CD14-positive monocyte (primary cell): Measurements from ENCODE around the gene TLCD2. TPM values are rescaled to one million over a fixed set of nuclear protein-coding genes. Genes with fewer than 3 reads are reported as not detected.
"Not testable (repeated sequence)": the region's sequence is repeated elsewhere in the genome, so short reads cannot be mapped to it uniquely, and the experiment has no call there.

Source experiments
- DNase-seq, 3 donors: peaks; one replicate each; pipeline ENCODE4 v3.0.0-alpha.2; 2011 to 2022
- H2AFZ ChIP-seq: 2 replicates; pipeline ENCODE4 v1.6.0; 2012; ENCODE audit warnings: mild to moderate bottlenecking, low read depth, low read length, inconsistent platforms; ENCODE audit not compliant: insufficient read depth, poor library complexity, severe bottlenecking
- H3K27ac ChIP-seq, 2 donors: 1 replicate in 1 of 2; 2 replicates in 1 of 2; pipeline ENCODE4 v1.5.1; 2012 to 2013; ENCODE audit warnings: low read length in 2 of 2, control low read depth in 1 of 2, inconsistent platforms in 1 of 2, low read depth in 1 of 2, mild to moderate bottlenecking in 1 of 2
- H3K27me3 ChIP-seq, 2 donors: one replicate each; pipeline versions ENCODE4 v1.6.0 to v1.6.1; 2011 to 2013; ENCODE audit warnings: low read length in 2 of 2; ENCODE audit not compliant: control insufficient read depth in 2 of 2, insufficient read depth in 2 of 2
- H3K36me3 ChIP-seq, 2 donors: replicated peaks in 1 of 2; 1 replicate in 1 of 2; 2 replicates in 1 of 2; pipeline versions ENCODE4 v1.5.1 to v1.6.1; 2012 to 2013; ENCODE audit warnings: low read length in 2 of 2, control low read depth in 1 of 2, inconsistent platforms in 1 of 2, mild to moderate bottlenecking in 1 of 2; ENCODE audit not compliant: insufficient read depth in 2 of 2, control insufficient read depth in 1 of 2
- H3K4me1 ChIP-seq, 2 donors: 1 replicate in 1 of 2; 2 replicates in 1 of 2; pipeline versions ENCODE4 v1.5.1 to v1.6.1; 2012 to 2013; ENCODE audit warnings: low read length in 2 of 2, control low read depth in 1 of 2, inconsistent platforms in 1 of 2, mild to moderate bottlenecking in 1 of 2, moderate library complexity in 1 of 2; ENCODE audit not compliant: insufficient read depth in 2 of 2, control insufficient read depth in 1 of 2
- H3K4me2 ChIP-seq: replicated peaks from 2 replicates; pipeline ENCODE3; 2012; ENCODE audit warnings: low read length, moderate library complexity, mild to moderate bottlenecking; ENCODE audit not compliant: poor library complexity, severe bottlenecking; ENCODE audit errors: extremely low read depth
- H3K4me3 ChIP-seq, 3 experiments: fragments of 200-600 bp in 1 of 3; sonication (generic) in 1 of 3; replicated peaks in 1 of 3; 1 replicate in 2 of 3; 2 replicates in 1 of 3; pipeline ENCODE4 v1.5.1; 2011 to 2013; ENCODE audit warnings: low read length in 3 of 3, mild to moderate bottlenecking in 3 of 3, control low read depth in 2 of 3, low read depth in 2 of 3, inconsistent platforms in 1 of 3, moderate library complexity in 1 of 3
- H3K79me2 ChIP-seq: 2 replicates; pipeline ENCODE4 v1.6.0; 2012; ENCODE audit warnings: mild to moderate bottlenecking, control low read depth, inconsistent platforms, low read length, moderate library complexity; ENCODE audit not compliant: insufficient read depth
- H3K9ac ChIP-seq: 2 replicates; pipeline ENCODE4 v1.6.0; 2017; ENCODE audit warnings: low read length, mild to moderate bottlenecking; ENCODE audit not compliant: insufficient read depth, poor library complexity, severe bottlenecking
- H3K9me3 ChIP-seq, 2 donors: replicated peaks in 1 of 2; 1 replicate in 1 of 2; 2 replicates in 1 of 2; pipeline versions ENCODE4 v1.5.1 to v1.6.1; 2012 to 2013; ENCODE audit warnings: low read length in 2 of 2, control low read depth in 1 of 2; ENCODE audit not compliant: control insufficient read depth in 1 of 2, insufficient read depth in 1 of 2
- H4K20me1 ChIP-seq: 2 replicates; pipeline ENCODE4 v1.6.0; 2012; ENCODE audit warnings: mild to moderate bottlenecking, low read length, control low read depth, moderate library complexity; ENCODE audit not compliant: insufficient read depth
- H3K27ac Mint-ChIP-seq, 7 donors: one replicate each; pipeline ENCODE4 v1.8.0; 2020; ENCODE audit warnings: mild to moderate bottlenecking in 7 of 7, mixed read lengths in 7 of 7, moderate library complexity in 6 of 7, inconsistent platforms in 2 of 7
- H3K27me3 Mint-ChIP-seq, 3 donors: one replicate each; pipeline ENCODE4 v1.8.0; 2021 to 2022; ENCODE audit warnings: low read depth in 3 of 3, mild to moderate bottlenecking in 3 of 3, mixed read lengths in 3 of 3, moderate library complexity in 3 of 3, inconsistent platforms in 1 of 3
- H3K36me3 Mint-ChIP-seq, 2 donors: one replicate each; pipeline ENCODE4 v1.8.0; 2020; ENCODE audit warnings: mixed read lengths in 2 of 2, inconsistent platforms in 1 of 2, mild to moderate bottlenecking in 1 of 2
- H3K4me1 Mint-ChIP-seq: one replicate; pipeline ENCODE4 v1.8.0; 2020; ENCODE audit warnings: mild to moderate bottlenecking, mixed read lengths
- H3K4me3 Mint-ChIP-seq, 2 donors: one replicate each; pipeline ENCODE4 v1.8.0; 2020; ENCODE audit warnings: mild to moderate bottlenecking in 2 of 2, mixed read lengths in 2 of 2, moderate library complexity in 1 of 2
- H3K9me3 Mint-ChIP-seq, 7 donors: one replicate each; pipeline ENCODE4 v1.8.0; 2020 to 2022; ENCODE audit warnings: mixed read lengths in 7 of 7, mild to moderate bottlenecking in 6 of 7, moderate library complexity in 6 of 7, inconsistent platforms in 2 of 7
- WGBS: methylation state at CpG from one replicate; pipeline ENCODE4 v1.1.5; 2013; ENCODE audit warnings: missing lambda C conversion rate; ENCODE audit not compliant: insufficient coverage; 5-methylcytosine and 5-hydroxymethylcytosine counted together
- intact Hi-C, 2 donors: fragments of 100-400 bp; cut with micrococcal nuclease; formaldehyde crosslinking; loops; one replicate each; pipeline versions ENCODE4 v1.15.0 to v1.15.1; 2023
- polyA plus RNA-seq, 3 donors: library from polyadenylated mRNA; depleted of rRNA in 1 of 3; unstranded in 2 of 3; stranded (reverse) in 1 of 3; fragments of 300-500 nt in 2 of 3; fragments of >200 nt in 1 of 3; fragmentation: Illumina TruSeq in 2 of 3; gene quantifications; 1 replicate in 2 of 3; 2 replicates in 1 of 3; pipeline ENCODE4 v1.2.3, GENCODE V29; 2012 to 2021
- TF ChIP-seq, protein P1 (sequence below): fragments of 200-600 bp; IDR thresholded peaks from one replicate; pipeline ENCODE4 v1.8.0; 2022; ENCODE audit warnings: antibody characterized with exemption, mild to moderate bottlenecking

Gene TLCD2
- polyA plus RNA-seq, 3 donors, result 0.03 TPM; not detected in 2

DNA sequence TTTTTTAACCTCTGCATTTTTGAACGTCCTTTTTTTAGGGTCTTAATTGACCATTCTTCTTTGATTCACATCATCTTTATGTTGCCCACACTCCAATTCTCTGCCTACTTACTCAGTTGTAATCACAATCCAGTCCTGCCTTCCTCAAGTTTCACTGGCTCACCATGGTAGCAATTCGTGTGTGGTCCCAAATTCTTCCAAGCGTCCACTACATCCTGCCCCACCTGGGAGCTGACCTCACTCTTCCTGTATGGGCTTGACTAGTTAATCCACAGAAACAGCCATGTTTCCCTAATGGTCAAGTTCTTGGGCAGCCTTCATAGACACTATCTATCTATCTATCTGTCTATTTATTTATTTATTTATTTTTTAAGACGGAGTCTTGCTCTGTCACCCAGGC lies 7.1 kb downstream of the TLCD2 start:
- Histone ChIP-seq H2AFZ (no peak overlapping the region), H3K27ac (no peak overlapping the region), H3K9ac (no peak overlapping the region), H3K4me3 (no peak overlapping the region), H4K20me1 (no peaks in the 10 kb centered on the region), H3K27me3 (peaks cover 0 to 10% of the 10 kb centered on the region in 2 donors), H3K4me2 (no peak overlapping the region), H3K36me3 (no peaks in the 10 kb centered on the region), H3K79me2 (no peaks in the 10 kb centered on the region), H3K4me1 (no peaks in the 10 kb centered on the region), H3K9me3 (no peaks in the 10 kb centered on the region)
- 67% methylated on average over 3 of the region's 4 CpGs for WGBS
- Mint-ChIP-seq H3K4me3 (no peak overlapping the region), H3K27me3 (peaks cover 14 to 31% (median 18%) of the 10 kb centered on the region in 3 donors), H3K36me3 (peaks cover 0 to 1% of the 10 kb centered on the region in 2 donors), H3K9me3 (no peaks in the 10 kb centered on the region), H3K4me1 (no peaks in the 10 kb centered on the region), H3K27ac (peak overlapping the region in 1 of 7 donors; percentile 4)
- intact Hi-C loops, result no loop called here
- DNase-seq, result no peak
- TF ChIP-seq, protein P1, sequence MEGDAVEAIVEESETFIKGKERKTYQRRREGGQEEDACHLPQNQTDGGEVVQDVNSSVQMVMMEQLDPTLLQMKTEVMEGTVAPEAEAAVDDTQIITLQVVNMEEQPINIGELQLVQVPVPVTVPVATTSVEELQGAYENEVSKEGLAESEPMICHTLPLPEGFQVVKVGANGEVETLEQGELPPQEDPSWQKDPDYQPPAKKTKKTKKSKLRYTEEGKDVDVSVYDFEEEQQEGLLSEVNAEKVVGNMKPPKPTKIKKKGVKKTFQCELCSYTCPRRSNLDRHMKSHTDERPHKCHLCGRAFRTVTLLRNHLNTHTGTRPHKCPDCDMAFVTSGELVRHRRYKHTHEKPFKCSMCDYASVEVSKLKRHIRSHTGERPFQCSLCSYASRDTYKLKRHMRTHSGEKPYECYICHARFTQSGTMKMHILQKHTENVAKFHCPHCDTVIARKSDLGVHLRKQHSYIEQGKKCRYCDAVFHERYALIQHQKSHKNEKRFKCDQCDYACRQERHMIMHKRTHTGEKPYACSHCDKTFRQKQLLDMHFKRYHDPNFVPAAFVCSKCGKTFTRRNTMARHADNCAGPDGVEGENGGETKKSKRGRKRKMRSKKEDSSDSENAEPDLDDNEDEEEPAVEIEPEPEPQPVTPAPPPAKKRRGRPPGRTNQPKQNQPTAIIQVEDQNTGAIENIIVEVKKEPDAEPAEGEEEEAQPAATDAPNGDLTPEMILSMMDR, result no peak

DNA sequence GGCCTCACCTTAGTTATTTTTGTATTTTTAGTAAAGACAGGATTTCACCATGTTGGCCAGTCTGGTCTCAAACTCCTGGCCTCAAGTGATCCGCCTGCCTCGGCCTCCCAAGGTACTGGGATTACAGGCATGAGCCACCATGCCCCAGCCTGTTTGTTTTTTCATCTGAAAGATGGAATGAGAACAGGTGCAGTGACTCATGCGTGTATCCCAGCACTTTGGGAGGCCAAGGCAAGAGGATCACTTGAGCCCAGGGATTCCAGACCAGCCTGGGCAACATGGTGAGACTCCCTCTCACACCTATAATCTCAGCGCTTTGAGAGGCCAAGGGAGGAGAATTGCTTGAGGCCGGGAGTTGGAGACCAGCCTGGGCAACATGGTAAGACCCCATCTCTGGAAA lies 10.3 kb downstream of the TLCD2 start:
- intact Hi-C loops, H3K4me1 ChIP-seq, H2AFZ ChIP-seq, H3K27me3 ChIP-seq, H3K79me2 ChIP-seq, H3K27ac ChIP-seq, H3K4me2 ChIP-seq, H3K9me3 Mint-ChIP-seq, H3K4me3 Mint-ChIP-seq, H4K20me1 ChIP-seq, H3K36me3 ChIP-seq, H3K9me3 ChIP-seq, H3K36me3 Mint-ChIP-seq, H3K4me1 Mint-ChIP-seq, DNase-seq, H3K4me3 ChIP-seq, H3K9ac ChIP-seq, H3K27ac Mint-ChIP-seq, H3K27me3 Mint-ChIP-seq: not testable (repeated sequence)
- WGBS, result 100% methylated on average over 1 of the region's 5 CpGs
